Progenitor cell of endocrine pancreas (in vitro differentiated cells): ENCODE measurements around the gene HAGHL. TPM values are rescaled to one million over a fixed set of nuclear protein-coding genes. Genes with fewer than 3 reads are reported as not detected.

Experiments used
- DNase-seq: peaks from one replicate; pipeline ENCODE4 v3.0.0; 2021; ENCODE audit warnings: low spot score; ENCODE audit not compliant: unreplicated experiment
- H3K27ac Mint-ChIP-seq: 2 replicates; pipeline ENCODE4 v1.8.0; 2021; ENCODE audit warnings: mild to moderate bottlenecking, moderate library complexity, mixed read lengths
- H3K27me3 Mint-ChIP-seq: 2 replicates; pipeline ENCODE4 v1.8.0; 2021; ENCODE audit warnings: mixed read lengths
- H3K36me3 Mint-ChIP-seq: 2 replicates; pipeline ENCODE4 v1.8.0; 2022; ENCODE audit warnings: mixed read lengths; ENCODE audit not compliant: insufficient read depth
- H3K4me1 Mint-ChIP-seq: 2 replicates; pipeline ENCODE4 v1.8.0; 2021; ENCODE audit warnings: low read depth, mixed read lengths
- H3K4me3 Mint-ChIP-seq: 2 replicates; pipeline ENCODE4 v1.8.0; 2021; ENCODE audit warnings: low read depth, mild to moderate bottlenecking, moderate library complexity, mixed read lengths
- H3K9me3 Mint-ChIP-seq: 2 replicates; pipeline ENCODE4 v1.8.0; 2021; ENCODE audit warnings: low read depth, mixed read lengths
- CTCF ChIP-seq: fragments of 200-600 bp; sonication (generic); IDR thresholded peaks from one replicate; pipeline ENCODE4 v1.5.0; 2021; ENCODE audit warnings: antibody characterized with exemption, mild to moderate bottlenecking; ENCODE audit not compliant: unreplicated experiment
- total RNA-seq: library from RNA; stranded (reverse); gene quantifications from 2 replicates; pipeline ENCODE4 v1.2.1, GENCODE V29; 2021

The HAGHL gene
- total RNA-seq, 1 donor from 2014 or later: 8.1 TPM

DNA sequence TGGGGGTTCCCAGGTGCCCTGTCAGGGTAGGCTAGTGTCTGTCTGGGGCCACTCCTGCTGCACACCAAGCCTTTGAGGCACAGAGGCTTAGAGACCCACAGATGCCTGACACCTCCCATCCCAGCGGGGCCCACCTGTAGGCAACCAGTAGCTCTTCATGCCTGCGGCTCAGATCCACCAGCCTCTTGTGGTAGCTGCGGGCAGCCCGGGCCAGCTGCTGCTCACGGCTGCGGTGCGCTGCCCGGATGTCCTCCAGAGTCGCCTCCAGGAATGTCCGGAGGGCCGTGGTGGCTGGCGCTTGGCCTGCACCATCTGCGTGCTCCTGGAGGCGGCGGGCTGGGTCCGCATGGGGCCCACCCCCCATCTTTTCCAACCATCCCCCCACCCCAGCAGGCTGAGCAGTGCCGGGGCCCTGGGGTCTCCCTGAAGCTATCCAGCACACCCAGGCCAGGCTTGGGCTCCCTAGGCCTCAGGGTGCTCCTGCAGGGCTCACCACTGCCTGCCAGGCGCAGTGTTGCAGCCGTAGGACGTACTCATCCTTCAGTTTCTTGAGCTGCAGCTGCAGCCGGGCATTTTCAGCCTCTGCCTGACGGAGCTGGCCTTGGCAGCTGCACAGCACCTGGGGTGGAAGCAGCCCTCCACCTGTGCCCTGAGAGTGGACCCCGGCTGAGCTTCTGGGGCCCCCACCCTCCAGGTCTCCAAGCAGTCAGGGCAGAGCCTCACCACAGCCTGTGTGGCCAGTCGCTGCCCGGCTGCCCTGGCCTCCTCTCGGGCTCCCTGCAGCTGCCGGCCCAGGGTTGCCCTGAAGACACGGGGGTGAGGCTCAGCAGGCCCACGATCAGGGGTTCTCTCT lies 2.5 kb upstream of the HAGHL start:
- H3K36me3 Mint-ChIP-seq: no peaks in the 10 kb centered on the region
- H3K27ac Mint-ChIP-seq: no peak overlapping the region
- peaks cover 15% of the 10 kb centered on the region for H3K27me3 Mint-ChIP-seq

GRCh38 chr16:725041-725376 lies 1.9 kb upstream of the HAGHL start:
- Mint-ChIP-seq H3K9me3 (no peaks in the 10 kb centered on the region), H3K4me1 (peaks cover 4% of the 10 kb centered on the region), H3K36me3 (no peaks in the 10 kb centered on the region), H3K27me3 (peaks cover 15% of the 10 kb centered on the region), H3K27ac (no peak overlapping the region), H3K4me3 (no peak overlapping the region)
- no peak for TF ChIP-seq CTCF
- no peak for DNase-seq

More for the DNA sequence above, 2.5 kb upstream of the HAGHL start:
- no peak for TF ChIP-seq CTCF
- DNase-seq: no peak
- peaks cover 4% of the 10 kb centered on the region for H3K4me1 Mint-ChIP-seq
- H3K9me3 Mint-ChIP-seq: no peaks in the 10 kb centered on the region
- no peak overlapping the region for H3K4me3 Mint-ChIP-seq

- H3K27ac Mint-ChIP-seq: no peak overlapping the region
- no peak overlapping the region for H3K4me3 Mint-ChIP-seq
- no peak for DNase-seq
- H3K36me3 Mint-ChIP-seq: no peaks in the 10 kb centered on the region
- no peak for TF ChIP-seq CTCF
- H3K4me1 Mint-ChIP-seq: no peaks in the 10 kb centered on the region
- H3K27me3 Mint-ChIP-seq: peaks cover 15% of the 10 kb centered on the region
- no peaks in the 10 kb centered on the region for H3K9me3 Mint-ChIP-seq
These were observed 1.3 kb upstream of the HAGHL start for GRCh38 chr16:725463-726187.

GRCh38 chr16:726188-726437 lies 793 bp upstream of the HAGHL start:
- no peak for TF ChIP-seq CTCF
- no peak for DNase-seq
- Mint-ChIP-seq H3K27me3 (peaks cover 15% of the 10 kb centered on the region), H3K4me1 (no peaks in the 10 kb centered on the region), H3K4me3 (no peak overlapping the region), H3K27ac (no peak overlapping the region), H3K36me3 (no peaks in the 10 kb centered on the region), H3K9me3 (no peaks in the 10 kb centered on the region)

- H3K4me3 Mint-ChIP-seq: no peak overlapping the region
- no peaks in the 10 kb centered on the region for H3K4me1 Mint-ChIP-seq
- H3K27ac Mint-ChIP-seq: no peak overlapping the region
- H3K36me3 Mint-ChIP-seq: no peaks in the 10 kb centered on the region
- DNase-seq: no peak
- H3K27me3 Mint-ChIP-seq: peaks cover 15% of the 10 kb centered on the region
- H3K9me3 Mint-ChIP-seq: no peaks in the 10 kb centered on the region
- no peak for TF ChIP-seq CTCF
These were observed 528 bp downstream of the HAGHL start for GRCh38 chr16:727291-727977.
